ENCODE results near the gene NCAM1. TPM values are rescaled to one million over a fixed set of nuclear protein-coding genes. Genes with fewer than 3 reads are reported as not detected.
"Not testable (repeated sequence)": the region's sequence is repeated elsewhere in the genome, so short reads cannot be mapped to it uniquely, and the experiment has no call there.

The NCAM1 gene
- total and polyA plus RNA-seq, 9 of the 15 experiments (the other 6 are each of a cell fraction or from before 2014, with no cell fraction given), result 0.09 to 0.23 TPM; not detected in 7

- TF ChIP-seq NEUROD1 (IDR thresholded peaks at IDR 0.05; ENCODE audit: borderline replicate concordance, low read depth, low read length, partially characterized antibody) (no peak), FOSL1 (tag; conservative IDR thresholded peaks at IDR 0.05) (no peak), FOXM1 (IDR thresholded peaks at IDR 0.05; ENCODE audit: low read depth) (no peak), FOXM1 (CRISPR knock-in tag; IDR thresholded peaks at IDR 0.05; ENCODE audit: low read depth) (no peak), SNRNP70 (optimal IDR thresholded peaks at IDR 0.05; ENCODE audit: low read depth, low read length) (no peak)
Observed at GRCh38 chr11:113048820-113049768, 87.9 kb downstream of the NCAM1 start (continued).

DNA sequence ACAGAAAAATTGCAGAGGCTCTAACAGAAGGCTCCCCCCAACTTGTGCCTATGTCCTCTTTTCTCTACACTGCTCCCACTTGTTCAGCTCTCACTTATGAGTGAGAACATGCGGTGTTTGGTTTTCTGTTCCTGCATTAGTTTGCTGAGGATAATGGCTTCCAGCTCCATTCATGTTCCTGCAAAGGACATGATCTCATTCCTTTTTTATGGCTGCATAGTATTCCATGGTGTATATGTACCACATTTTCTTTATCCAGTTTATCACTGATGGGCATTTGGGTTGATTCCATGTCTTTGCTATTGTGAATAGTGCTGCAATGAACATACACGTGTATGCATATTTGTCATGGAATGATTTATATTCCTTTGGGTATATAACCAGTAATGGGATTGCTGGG is 91.8 kb downstream of the NCAM1 start:
- CTCF ChIA-PET (ENCODE audit: low intra/inter-chr PET ratio); FAIRE-seq; H3K9me1 ChIP-seq (ENCODE audit: control insufficient read depth, insufficient read depth, low read length); H2AFZ ChIP-seq (ENCODE audit: low read depth, low read length); H3K9me3 ChIP-seq (replicated peaks; ENCODE audit: control insufficient read depth, insufficient read depth, low read depth, low read length); H3K27ac ChIP-seq (ENCODE audit: extremely low read depth, low read depth, low read length); H3K27me3 ChIP-seq (ENCODE audit: control insufficient read depth in 2 of 2, insufficient read depth in 2 of 2, low read length in 2 of 2); H4K20me1 ChIP-seq (replicated peaks; ENCODE audit: control insufficient read depth, insufficient read depth, low read length); H3K4me1 ChIP-seq (replicated peaks in 1 of 2; ENCODE audit: control insufficient read depth in 2 of 2, insufficient read depth in 2 of 2, low read length in 2 of 2); H3K4me3 ChIP-seq; H3K9ac ChIP-seq (ENCODE audit: insufficient read depth in 1 of 2, low read depth in 2 of 2, low read length in 2 of 2); in situ Hi-C loops (cut with MboI); intact Hi-C loops (cut with micrococcal nuclease); POLR2A ChIA-PET; DNase-seq (ENCODE audit: extremely low read depth in 1 of 4, low spot score in 3 of 4); H3K4me2 ChIP-seq (ENCODE audit: insufficient read depth, low read length); BruUV-seq (replicated peaks); ATAC-seq; H3K79me2 ChIP-seq (ENCODE audit: control insufficient read depth, insufficient read depth, low read length); H3K36me3 ChIP-seq (ENCODE audit: control insufficient read depth, insufficient read depth, low read length): not testable (repeated sequence)
- TF ChIP-seq ZNF146 (CRISPR knock-in tag; IDR thresholded peaks at IDR 0.05; ENCODE audit: unreplicated experiment), result peak; percentile 26
- 0% methylated on average over 2 of the region's 2 CpGs for WGBS (ENCODE audit: insufficient coverage, low coverage, missing lambda C conversion rate)

All from K562 (cell line).